ENCODE data around the gene GRK2.

Gene GRK2

GRCh38 chr11:67280788-67281551, 14.7 kb downstream of the GRK2 start:
- no peak for TF ChIP-seq POLR2A (IDR thresholded peaks at IDR 0.05; ENCODE audit: low read depth, low read length)
- no peak for TF ChIP-seq POLR2AphosphoS5 (IDR thresholded peaks at IDR 0.05; ENCODE audit: low read depth, low read length)
- no peak for TF ChIP-seq PAX5 (IDR thresholded peaks at IDR 0.05; ENCODE audit: insufficient read depth, low read length, severe bottlenecking)
- no peak for TF ChIP-seq SPI1 (IDR thresholded peaks at IDR 0.05; ENCODE audit: low read depth, low read length)
- no peak for TF ChIP-seq TAF1 (IDR thresholded peaks at IDR 0.05; ENCODE audit: low read depth, low read length)
- no peak for TF ChIP-seq POU2F2 (IDR thresholded peaks at IDR 0.05; ENCODE audit: low read depth, low read length)
- DNase-seq (ENCODE audit: insufficient read length, low spot score): no peak
- FAIRE-seq: no peak

GRCh38 chr11:67281552-67282150, 15.4 kb downstream of the GRK2 start:
- no peak for FAIRE-seq
- DNase-seq (ENCODE audit: insufficient read length, low spot score): no peak
- TF ChIP-seq POLR2A (IDR thresholded peaks at IDR 0.05; ENCODE audit: low read depth, low read length) (no peak), POU2F2 (IDR thresholded peaks at IDR 0.05; ENCODE audit: low read depth, low read length) (no peak), POLR2AphosphoS5 (IDR thresholded peaks at IDR 0.05; ENCODE audit: low read depth, low read length) (no peak), PAX5 (IDR thresholded peaks at IDR 0.05; ENCODE audit: insufficient read depth, low read length, severe bottlenecking) (no peak), TAF1 (IDR thresholded peaks at IDR 0.05; ENCODE audit: low read depth, low read length) (no peak), SPI1 (IDR thresholded peaks at IDR 0.05; ENCODE audit: low read depth, low read length) (no peak)

- DNase-seq (ENCODE audit: insufficient read length, low spot score): no peak
- FAIRE-seq: no peak
- TF ChIP-seq POLR2AphosphoS5 (IDR thresholded peaks at IDR 0.05; ENCODE audit: low read depth, low read length) (no peak), POU2F2 (IDR thresholded peaks at IDR 0.05; ENCODE audit: low read depth, low read length) (no peak), TAF1 (IDR thresholded peaks at IDR 0.05; ENCODE audit: low read depth, low read length) (no peak), SPI1 (IDR thresholded peaks at IDR 0.05; ENCODE audit: low read depth, low read length) (no peak), POLR2A (IDR thresholded peaks at IDR 0.05; ENCODE audit: low read depth, low read length) (no peak), PAX5 (IDR thresholded peaks at IDR 0.05; ENCODE audit: insufficient read depth, low read length, severe bottlenecking) (no peak)
Measured at GRCh38 chr11:67282155-67282875, 16.0 kb downstream of the GRK2 start.

GRCh38 chr11:67282876-67283371, 16.7 kb downstream of the GRK2 start:
- no peak for FAIRE-seq
- DNase-seq (ENCODE audit: insufficient read length, low spot score): no peak
- no peak for TF ChIP-seq TAF1 (IDR thresholded peaks at IDR 0.05; ENCODE audit: low read depth, low read length)
- no peak for TF ChIP-seq POLR2AphosphoS5 (IDR thresholded peaks at IDR 0.05; ENCODE audit: low read depth, low read length)
- no peak for TF ChIP-seq POU2F2 (IDR thresholded peaks at IDR 0.05; ENCODE audit: low read depth, low read length)
- TF ChIP-seq POLR2A (IDR thresholded peaks at IDR 0.05; ENCODE audit: low read depth, low read length): no peak
- no peak for TF ChIP-seq SPI1 (IDR thresholded peaks at IDR 0.05; ENCODE audit: low read depth, low read length)
- TF ChIP-seq PAX5 (IDR thresholded peaks at IDR 0.05; ENCODE audit: insufficient read depth, low read length, severe bottlenecking): no peak

- FAIRE-seq (no peak), DNase-seq (ENCODE audit: insufficient read length, low spot score) (no peak)
- TF ChIP-seq PAX5 (IDR thresholded peaks at IDR 0.05; ENCODE audit: insufficient read depth, low read length, severe bottlenecking) (no peak), SPI1 (IDR thresholded peaks at IDR 0.05; ENCODE audit: low read depth, low read length) (no peak), POLR2A (IDR thresholded peaks at IDR 0.05; ENCODE audit: low read depth, low read length) (no peak), TAF1 (IDR thresholded peaks at IDR 0.05; ENCODE audit: low read depth, low read length) (no peak), POU2F2 (IDR thresholded peaks at IDR 0.05; ENCODE audit: low read depth, low read length) (no peak), POLR2AphosphoS5 (IDR thresholded peaks at IDR 0.05; ENCODE audit: low read depth, low read length) (no peak)
Measured at GRCh38 chr11:67283481-67283963, 17.2 kb downstream of the GRK2 start.

GRCh38 chr11:67284811-67285540, 18.7 kb downstream of the GRK2 start:
- TF ChIP-seq TAF1 (IDR thresholded peaks at IDR 0.05; ENCODE audit: low read depth, low read length) (no peak), POU2F2 (IDR thresholded peaks at IDR 0.05; ENCODE audit: low read depth, low read length) (no peak), POLR2A (IDR thresholded peaks at IDR 0.05; ENCODE audit: low read depth, low read length) (no peak)
- DNase-seq (ENCODE audit: insufficient read length, low spot score) (no peak), FAIRE-seq (no peak)

GRCh38 chr11:67285541-67286498, 19.5 kb downstream of the GRK2 start:
- no peak for DNase-seq (ENCODE audit: insufficient read length, low spot score)
- no peak for FAIRE-seq
- TF ChIP-seq SPI1 (IDR thresholded peaks at IDR 0.05; ENCODE audit: low read depth, low read length) (no peak), TAF1 (IDR thresholded peaks at IDR 0.05; ENCODE audit: low read depth, low read length) (no peak), POU2F2 (IDR thresholded peaks at IDR 0.05; ENCODE audit: low read depth, low read length) (no peak), POLR2A (IDR thresholded peaks at IDR 0.05; ENCODE audit: low read depth, low read length) (no peak), POLR2AphosphoS5 (IDR thresholded peaks at IDR 0.05; ENCODE audit: low read depth, low read length) (no peak), PAX5 (IDR thresholded peaks at IDR 0.05; ENCODE audit: insufficient read depth, low read length, severe bottlenecking) (no peak)
